ENCODE measurements around the gene TSBP1.

Gene TSBP1, protein sequence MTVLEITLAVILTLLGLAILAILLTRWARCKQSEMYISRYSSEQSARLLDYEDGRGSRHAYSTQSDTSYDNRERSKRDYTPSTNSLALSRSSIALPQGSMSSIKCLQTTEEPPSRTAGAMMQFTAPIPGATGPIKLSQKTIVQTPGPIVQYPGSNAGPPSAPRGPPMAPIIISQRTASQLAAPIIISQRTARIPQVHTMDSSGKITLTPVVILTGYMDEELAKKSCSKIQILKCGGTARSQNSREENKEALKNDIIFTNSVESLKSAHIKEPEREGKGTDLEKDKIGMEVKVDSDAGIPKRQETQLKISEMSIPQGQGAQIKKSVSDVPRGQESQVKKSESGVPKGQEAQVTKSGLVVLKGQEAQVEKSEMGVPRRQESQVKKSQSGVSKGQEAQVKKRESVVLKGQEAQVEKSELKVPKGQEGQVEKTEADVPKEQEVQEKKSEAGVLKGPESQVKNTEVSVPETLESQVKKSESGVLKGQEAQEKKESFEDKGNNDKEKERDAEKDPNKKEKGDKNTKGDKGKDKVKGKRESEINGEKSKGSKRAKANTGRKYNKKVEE

DNA sequence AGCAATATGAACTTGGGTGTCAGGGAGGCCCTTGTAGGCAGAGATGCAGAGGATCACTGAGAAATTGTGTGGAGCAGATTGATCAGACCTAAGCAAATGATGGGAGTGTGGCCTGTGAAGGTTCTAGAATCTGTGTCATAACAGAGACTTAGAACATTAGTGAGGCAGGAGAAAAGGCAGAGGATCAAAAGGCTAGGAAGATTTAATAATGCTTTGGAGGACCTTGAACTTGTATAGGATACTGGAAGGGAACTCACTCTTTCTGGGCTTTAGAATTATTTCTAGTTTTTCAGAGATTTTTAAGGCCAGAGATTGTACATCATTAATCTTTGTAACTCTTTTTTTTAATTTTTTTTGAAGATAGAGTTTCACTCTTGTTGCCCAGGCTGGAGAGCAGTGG lies at the start of gene TSBP1:
Gene TSBP1, minus strand, starts transcription at position 101 of the 400 bp plus-strand sequence. CDS start 197 bp downstream, outside the sequence.
- no peak for TF ChIP-seq GATA3 (IDR thresholded peaks at IDR 0.05; ENCODE audit: low read depth, low read length)
- TF ChIP-seq GATA2 (IDR thresholded peaks at IDR 0.05; ENCODE audit: low read depth, low read length): no peak

DNA sequence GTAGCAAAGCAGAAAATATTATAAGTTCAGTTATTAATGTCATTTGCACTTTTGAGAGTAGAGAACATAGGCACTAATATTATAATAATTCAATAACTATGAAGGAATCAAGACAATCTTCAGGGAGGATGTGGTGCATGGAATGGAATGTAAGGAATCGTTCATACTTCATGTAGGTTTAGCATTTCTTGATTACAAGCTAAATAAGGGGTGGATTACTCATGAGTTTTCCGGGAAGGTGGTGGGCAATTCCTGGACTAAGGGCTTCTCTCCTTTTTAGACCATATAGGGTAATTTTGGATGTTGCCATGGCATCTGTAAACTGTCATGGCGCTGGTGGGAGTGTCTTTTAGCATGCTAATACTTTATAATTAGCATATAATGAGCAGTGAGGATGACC lies 44.3 kb upstream of the TSBP1 start:
- no peak for TF ChIP-seq GATA3 (IDR thresholded peaks at IDR 0.05; ENCODE audit: low read depth, low read length)
- no peak for TF ChIP-seq GATA2 (IDR thresholded peaks at IDR 0.05; ENCODE audit: low read depth, low read length)

DNA sequence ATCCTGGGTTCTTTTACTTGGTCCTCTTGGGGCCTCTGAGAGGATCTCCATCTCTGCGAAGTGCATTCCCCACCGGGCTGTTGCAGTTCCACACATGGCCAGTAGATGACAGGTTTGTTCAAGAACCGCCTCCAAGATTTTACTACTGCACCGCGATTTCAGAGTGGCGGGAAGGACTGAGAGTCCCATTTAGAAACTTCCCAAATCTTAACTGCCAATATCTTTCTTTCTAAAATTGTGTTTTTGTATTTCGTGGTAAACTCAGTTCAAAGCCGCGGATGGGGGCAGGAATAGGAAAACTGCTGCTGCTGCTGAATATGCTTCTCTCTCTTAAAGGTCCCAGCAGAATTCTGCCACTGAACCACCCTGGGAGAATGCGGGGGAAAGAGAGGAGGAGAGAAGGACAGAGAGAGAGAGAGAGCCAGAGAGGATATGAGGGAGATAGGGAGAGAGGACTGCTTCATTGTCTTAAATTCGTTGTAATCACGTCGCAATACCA lies 43.9 kb upstream of the TSBP1 start:
- no peak for TF ChIP-seq GATA2 (IDR thresholded peaks at IDR 0.05; ENCODE audit: low read depth, low read length)
- TF ChIP-seq GATA3 (IDR thresholded peaks at IDR 0.05; ENCODE audit: low read depth, low read length): no peak

DNA sequence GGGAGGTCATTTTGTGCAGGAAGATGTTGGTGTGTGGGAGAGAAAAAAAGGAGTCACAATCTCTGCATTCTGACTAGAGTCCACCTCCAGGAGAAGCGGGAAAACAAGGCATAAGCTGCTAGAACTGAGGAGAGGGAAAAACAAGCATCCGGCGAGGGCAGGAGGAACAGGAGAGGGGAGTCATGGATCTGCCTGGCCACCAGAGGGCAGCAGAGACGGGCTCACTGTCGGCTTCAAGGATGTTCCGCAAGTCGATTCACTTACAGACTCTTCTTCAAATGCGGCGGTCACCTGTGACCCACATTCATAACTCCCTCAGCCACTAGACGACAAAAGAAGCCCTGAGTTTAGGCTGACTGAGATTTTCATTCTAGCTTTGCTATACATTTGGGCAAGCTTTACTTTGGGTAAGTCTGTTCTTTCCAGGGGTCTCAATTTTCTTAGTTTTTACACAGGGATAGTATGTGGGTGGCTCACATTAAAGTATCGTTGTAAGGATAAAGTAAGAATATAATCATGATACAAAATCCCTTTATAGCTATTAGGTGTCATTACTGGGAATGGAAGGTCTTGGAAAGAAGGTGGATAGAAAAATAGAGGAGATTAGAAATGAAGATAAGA lies 41.8 kb upstream of the TSBP1 start:
- no peak for TF ChIP-seq GATA3 (IDR thresholded peaks at IDR 0.05; ENCODE audit: low read depth, low read length)

DNA sequence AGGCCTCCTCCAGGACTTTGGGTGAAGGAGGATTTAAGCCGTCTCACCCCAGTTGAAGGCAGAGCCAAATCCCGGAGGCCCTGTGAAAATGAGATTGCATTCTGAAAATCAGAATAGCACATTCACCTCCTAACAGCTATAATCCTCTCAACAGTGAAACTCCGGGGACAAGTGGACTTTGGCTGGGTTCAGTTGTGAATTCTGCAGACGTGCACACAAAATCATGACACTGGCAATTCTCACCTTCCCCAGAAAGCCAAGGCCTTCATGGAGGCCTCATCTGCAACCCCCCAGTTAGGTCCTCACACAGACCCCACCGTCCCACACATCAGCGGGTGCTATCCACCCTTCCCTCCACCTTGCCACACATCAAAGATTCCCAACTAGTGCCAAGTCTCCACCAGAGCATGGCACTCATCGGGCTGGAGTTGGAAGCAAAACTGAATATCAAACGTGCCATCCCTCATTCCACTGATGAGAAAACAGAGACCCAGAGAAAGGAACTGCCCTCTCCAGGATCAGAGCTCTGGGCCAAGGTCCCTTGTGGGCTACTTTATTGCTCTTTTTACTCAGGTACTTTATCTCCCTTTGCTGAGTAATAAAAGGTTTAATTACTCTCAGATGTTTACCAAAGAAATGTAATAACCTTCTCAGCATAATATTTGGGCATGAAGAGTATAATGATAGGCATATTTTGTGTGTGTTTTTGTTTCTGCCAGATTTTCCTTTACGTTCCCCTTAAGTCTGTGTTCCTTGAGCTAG lies 40.0 kb upstream of the TSBP1 start:
- TF ChIP-seq GATA3 (IDR thresholded peaks at IDR 0.05; ENCODE audit: low read depth, low read length) (no peak), GATA2 (IDR thresholded peaks at IDR 0.05; ENCODE audit: low read depth, low read length) (no peak)

DNA sequence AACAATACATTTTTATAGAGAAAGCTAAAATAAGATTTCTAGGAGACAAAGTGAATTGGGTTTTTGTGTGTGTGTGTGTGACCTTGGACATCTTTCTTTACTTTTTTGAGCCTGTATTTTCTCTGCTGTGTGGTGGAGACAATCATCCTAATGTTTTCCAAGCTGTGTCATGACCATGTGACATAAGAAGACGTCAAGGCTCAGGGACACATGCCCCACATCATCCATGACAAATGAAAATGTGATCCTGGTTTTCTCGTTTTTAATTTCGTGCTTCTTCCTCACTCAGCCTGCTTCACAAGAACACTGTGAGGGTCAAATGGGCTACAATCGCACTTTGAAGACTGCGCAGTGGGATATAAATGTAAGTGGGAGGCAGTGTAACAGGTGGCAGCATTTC lies 39.2 kb upstream of the TSBP1 start:
- TF ChIP-seq GATA2 (IDR thresholded peaks at IDR 0.05; ENCODE audit: low read depth, low read length): no peak
- no peak for TF ChIP-seq GATA3 (IDR thresholded peaks at IDR 0.05; ENCODE audit: low read depth, low read length)

DNA sequence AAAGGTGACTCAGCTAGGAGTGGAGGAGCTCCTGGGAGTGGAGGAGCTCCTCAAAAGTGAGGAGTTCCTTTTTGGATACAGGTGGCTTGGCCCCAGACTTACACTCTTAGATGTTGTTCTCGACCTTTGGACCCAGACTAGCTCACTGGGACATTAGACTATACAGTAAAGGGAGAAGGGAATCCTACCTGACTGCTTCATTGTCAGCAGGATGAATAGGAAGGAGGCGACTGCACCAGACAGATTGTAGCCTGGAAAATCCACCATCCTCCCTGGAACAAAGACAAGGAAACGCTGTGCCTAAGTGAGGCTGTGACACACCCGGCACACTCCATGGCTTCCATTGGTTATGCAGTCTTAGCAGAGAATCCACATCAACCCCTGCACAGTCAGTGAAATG lies 35.2 kb upstream of the TSBP1 start, which contains the start of gene BTNL2:
Gene BTNL2, minus strand, starts transcription at position 325 of the 400 bp plus-strand sequence. Its CDS starts 58 bp downstream, at position 267.
- no peak for TF ChIP-seq GATA2 (IDR thresholded peaks at IDR 0.05; ENCODE audit: low read depth, low read length)
- TF ChIP-seq GATA3 (IDR thresholded peaks at IDR 0.05; ENCODE audit: low read depth, low read length): no peak

DNA sequence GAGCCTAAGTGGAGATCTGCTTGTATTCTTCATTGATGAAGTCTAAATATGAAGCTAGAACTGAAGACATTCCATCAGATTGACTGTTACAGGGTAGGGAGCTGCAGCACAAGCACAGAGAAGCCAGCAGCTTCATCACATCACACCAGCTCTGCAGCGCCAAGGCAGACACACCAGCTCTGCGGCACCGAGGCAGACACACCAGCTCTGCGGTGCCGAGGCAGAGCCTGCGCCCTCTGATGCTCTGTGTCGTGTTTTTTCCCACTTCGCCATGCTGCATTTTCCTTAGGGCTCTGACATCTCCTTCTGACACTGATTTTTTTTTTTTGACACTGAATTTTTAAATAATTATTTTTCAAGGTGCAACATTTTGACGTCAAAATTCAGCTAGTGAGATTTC lies 34.5 kb upstream of the TSBP1 start:
- TF ChIP-seq GATA3 (IDR thresholded peaks at IDR 0.05; ENCODE audit: low read depth, low read length): no peak
- no peak for TF ChIP-seq GATA2 (IDR thresholded peaks at IDR 0.05; ENCODE audit: low read depth, low read length)

DNA sequence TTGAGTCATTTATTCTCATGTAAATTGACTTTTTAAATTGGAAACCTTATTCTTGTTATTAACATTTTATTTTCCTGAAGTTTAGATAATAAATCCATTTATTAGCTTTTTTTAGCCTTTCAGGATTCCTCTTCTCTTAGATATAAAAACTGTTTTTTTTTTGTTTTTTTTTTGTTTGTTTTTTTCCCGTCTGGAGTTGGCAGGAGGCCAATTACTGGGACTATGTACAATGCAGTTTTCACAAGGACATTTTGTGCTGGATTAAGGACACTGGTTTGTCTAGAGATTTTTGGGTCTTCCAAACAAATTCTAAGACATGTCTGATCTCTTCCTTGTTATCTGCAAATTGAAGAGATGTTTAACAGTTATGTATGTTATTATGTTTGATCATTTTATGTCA lies 34.0 kb upstream of the TSBP1 start:
- no peak for TF ChIP-seq GATA3 (IDR thresholded peaks at IDR 0.05; ENCODE audit: low read depth, low read length)
- TF ChIP-seq GATA2 (IDR thresholded peaks at IDR 0.05; ENCODE audit: low read depth, low read length): no peak

DNA sequence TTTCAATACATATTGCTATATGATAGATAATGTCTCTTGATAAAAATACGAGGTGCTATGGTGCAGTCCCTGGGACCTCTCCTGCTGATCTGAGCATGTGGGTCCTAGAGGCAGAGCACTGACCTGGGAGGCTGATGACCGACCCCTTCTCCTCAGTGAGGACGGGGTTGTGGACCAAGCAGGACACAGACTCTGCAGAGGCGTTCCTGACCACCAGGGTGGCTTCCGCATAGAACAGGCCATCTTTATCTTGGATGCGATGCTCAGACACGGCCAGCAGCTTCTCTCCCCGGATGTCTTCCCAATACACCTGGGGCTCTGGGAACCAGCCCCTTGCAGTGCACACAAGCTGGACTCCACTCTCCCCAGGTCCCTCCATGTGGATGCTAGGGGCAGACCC lies 31.1 kb upstream of the TSBP1 start:
- TF ChIP-seq GATA3 (IDR thresholded peaks at IDR 0.05; ENCODE audit: low read depth, low read length) (no peak), GATA2 (IDR thresholded peaks at IDR 0.05; ENCODE audit: low read depth, low read length) (no peak)

DNA sequence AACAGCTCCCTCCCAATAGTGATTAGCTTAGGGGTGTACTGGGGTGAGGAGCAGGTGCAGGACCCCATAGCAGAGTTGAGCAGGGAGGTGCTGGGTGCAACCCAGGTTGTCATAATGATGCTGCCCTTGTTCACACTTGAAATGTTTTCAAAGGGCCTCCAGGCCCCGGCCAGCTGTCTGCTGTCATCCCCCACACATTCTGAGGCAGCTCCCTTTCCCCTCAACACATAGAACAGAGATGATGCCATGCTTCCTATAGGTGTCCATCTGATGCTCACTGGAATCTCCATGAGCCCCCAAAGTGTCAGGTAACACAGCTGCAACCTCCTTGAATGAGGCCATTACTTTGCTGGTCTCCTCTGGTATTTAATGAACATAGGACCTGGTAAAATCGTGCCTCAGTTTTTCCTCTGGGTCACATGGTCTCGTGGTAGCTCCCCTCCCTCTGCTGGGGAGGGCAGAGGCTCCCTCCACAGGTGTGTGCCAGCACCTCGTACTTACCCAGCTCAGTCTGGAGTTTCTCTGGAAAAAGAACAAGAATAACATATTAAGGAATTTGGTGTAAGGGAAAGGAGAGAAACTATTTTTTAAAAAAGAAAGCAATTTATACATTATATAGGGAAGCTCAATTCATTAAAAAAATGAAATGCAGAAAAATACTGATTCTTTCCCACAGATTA lies 29.7 kb upstream of the TSBP1 start:
- no peak for TF ChIP-seq GATA2 (IDR thresholded peaks at IDR 0.05; ENCODE audit: low read depth, low read length)
- no peak for TF ChIP-seq GATA3 (IDR thresholded peaks at IDR 0.05; ENCODE audit: low read depth, low read length)

DNA sequence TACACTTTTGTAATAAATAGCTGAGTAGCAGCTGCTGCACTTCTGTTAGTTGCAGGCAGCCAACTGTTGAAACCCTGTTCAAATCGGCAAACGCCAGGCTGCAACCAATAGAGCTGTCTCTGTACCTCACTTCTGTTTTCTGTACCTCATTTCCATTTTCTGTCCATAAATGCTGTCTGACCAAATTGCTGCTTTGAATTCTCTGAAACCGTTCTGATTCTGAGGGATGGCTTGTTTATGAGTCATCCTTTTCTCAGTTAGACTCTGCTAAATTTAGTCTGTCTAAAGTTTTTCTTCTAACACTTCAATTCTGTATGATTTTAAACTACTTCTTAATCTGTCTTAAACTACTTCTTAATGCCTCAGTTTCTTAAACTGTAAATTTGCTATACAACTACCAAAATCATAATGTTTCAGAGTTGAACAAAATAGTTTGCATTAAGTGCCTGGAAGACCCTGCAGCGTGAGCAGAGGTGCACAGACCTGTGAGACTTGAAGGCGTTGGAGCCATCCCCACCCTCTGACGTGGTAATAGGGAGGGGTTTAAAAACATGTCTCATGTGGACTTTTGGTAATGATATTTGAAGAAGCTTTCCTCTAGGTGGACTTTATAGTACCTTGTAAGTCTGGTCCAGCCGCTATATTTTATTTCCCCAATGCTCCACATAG lies 25.7 kb upstream of the TSBP1 start:
- TF ChIP-seq GATA3 (IDR thresholded peaks at IDR 0.05; ENCODE audit: low read depth, low read length) (no peak), GATA2 (IDR thresholded peaks at IDR 0.05; ENCODE audit: low read depth, low read length) (no peak)

DNA sequence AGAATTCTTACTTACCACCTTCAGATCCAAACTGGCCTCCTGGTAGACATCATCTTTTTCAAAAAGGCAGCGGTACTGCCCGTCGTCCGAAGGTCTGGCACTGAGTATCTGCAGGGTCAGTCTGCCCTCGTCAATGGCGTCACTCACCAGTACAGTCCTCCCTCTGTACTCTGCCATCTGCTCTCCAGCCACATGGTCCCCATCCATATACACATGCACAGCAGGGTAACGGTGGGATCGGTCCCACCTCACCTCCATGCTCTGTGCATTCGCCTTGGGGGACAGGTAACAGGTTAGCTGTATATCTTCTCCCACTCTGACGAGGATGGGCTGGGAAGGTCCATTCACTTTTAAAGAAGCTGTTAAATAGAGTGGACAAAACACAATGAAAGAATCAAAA lies 24.3 kb upstream of the TSBP1 start:
- TF ChIP-seq GATA2 (IDR thresholded peaks at IDR 0.05; ENCODE audit: low read depth, low read length) (no peak), GATA3 (IDR thresholded peaks at IDR 0.05; ENCODE audit: low read depth, low read length) (no peak)
